NT2/D1 (cell line): ENCODE data around the gene RETSAT.
"Not testable (repeated sequence)": the region's sequence is repeated elsewhere in the genome, so short reads cannot be mapped to it uniquely, and the experiment has no call there.

Experiments used
- DNase-seq: peaks from one replicate; pipeline ENCODE4 v3.0.0-alpha.2; 2011; ENCODE audit warnings: low read depth, low spot score
- H3K27me3 ChIP-seq: 2 replicates; pipeline ENCODE4 v1.6.0; 2011; ENCODE audit warnings: mild to moderate bottlenecking; ENCODE audit not compliant: insufficient read length, insufficient read depth
- H3K36me3 ChIP-seq: 2 replicates; pipeline ENCODE4 v1.6.1; 2011; ENCODE audit warnings: mild to moderate bottlenecking, low read length, mixed read lengths; ENCODE audit not compliant: insufficient read depth, insufficient read length
- H3K4me1 ChIP-seq: 2 replicates; pipeline ENCODE4 v1.5.1; 2011; ENCODE audit not compliant: insufficient read depth, insufficient read length
- H3K4me3 ChIP-seq: 2 replicates; pipeline ENCODE4 v1.5.1; 2011; ENCODE audit warnings: low read depth; ENCODE audit not compliant: insufficient read length
- H3K9ac ChIP-seq: 2 replicates; pipeline ENCODE4 v1.6.0; 2011; ENCODE audit warnings: low read depth; ENCODE audit not compliant: insufficient read length
- H3K9me3 ChIP-seq: 2 replicates; pipeline ENCODE4 v1.5.1; 2011; ENCODE audit warnings: mild to moderate bottlenecking, low read length; ENCODE audit not compliant: insufficient read depth
- SUZ12 ChIP-seq: IDR thresholded peaks from 2 replicates; pipeline ENCODE4 v1.6.1; 2011; ENCODE audit not compliant: insufficient read length, insufficient read depth; ENCODE audit errors: extremely low read depth
- YY1 ChIP-seq: IDR thresholded peaks from 2 replicates; pipeline ENCODE4 v1.6.1; 2011; ENCODE audit not compliant: insufficient read length, insufficient read depth
- ZNF274 ChIP-seq: IDR thresholded peaks from 2 replicates; pipeline ENCODE4 v1.6.1; 2011; ENCODE audit warnings: mild to moderate bottlenecking, low read depth, low read length

Gene RETSAT

DNA sequence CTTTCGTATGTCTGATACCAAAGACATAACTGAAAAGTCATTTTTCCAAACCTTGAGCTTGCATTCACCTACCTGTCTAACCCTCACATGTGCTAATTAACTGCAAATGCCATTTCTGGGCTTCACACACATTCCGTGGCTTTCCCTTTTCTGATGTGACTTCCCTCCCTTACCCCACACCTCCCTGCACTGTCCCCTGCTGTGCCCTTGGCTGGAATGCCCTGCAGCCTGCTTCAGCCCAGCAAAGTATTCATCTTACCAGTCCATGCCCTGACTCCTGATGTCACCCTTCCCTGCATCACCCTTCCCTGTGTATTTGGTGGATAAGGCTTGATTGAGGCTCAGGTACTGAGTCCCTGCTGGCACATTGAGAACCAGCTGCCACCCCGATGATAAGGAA is 12.2 kb downstream of the RETSAT start:
- no peak for DNase-seq
- Histone ChIP-seq H3K36me3 (peaks cover 25% of the 10 kb centered on the region), H3K9me3 (no peaks in the 10 kb centered on the region), H3K9ac (no peak overlapping the region), H3K27me3 (no peaks in the 10 kb centered on the region), H3K4me3 (no peak overlapping the region), H3K4me1 (no peaks in the 10 kb centered on the region)
- TF ChIP-seq SUZ12 (no peak), YY1 (no peak), ZNF274 (no peak)

DNA sequence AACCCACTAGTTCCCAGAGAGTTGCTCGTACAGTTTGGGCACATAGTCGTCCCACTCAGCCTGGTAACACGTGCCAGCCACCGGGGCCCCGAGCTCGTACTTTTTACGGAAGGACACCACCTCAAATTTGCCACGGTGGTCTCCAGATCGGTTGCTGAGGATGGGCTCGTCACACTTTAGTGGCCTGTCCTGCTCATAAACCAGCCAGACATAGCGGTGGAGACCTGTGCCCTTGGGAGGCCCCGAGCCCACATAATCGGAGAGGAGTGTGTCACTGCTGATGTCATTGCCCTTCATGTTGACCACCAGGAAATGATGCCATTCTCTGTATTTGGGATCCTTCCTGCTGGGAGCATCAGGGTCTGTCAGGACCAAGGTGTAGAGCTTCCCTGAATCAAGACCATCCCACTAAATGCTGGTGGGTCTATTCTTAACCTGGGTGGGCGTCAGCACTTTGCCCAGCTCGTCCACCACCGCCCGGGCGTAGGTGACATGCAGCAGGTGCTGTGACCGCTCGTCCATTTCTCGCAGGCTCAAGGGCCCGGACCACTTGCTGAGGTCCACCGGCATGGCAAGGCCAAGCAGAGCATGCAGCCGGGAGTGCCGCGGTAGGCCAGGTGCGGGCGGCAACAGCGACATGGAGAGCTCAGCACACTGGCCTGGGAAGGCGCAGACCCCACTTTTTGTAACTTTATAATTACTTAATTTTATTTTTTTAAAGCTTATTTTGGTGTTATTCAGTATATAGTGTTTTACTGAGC is 12.9 kb downstream of the RETSAT start:
- H3K36me3 ChIP-seq, result peaks cover 19% of the 10 kb centered on the region
- no peaks in the 10 kb centered on the region for H3K4me1 ChIP-seq
- no peak overlapping the region for H3K9ac ChIP-seq
- DNase-seq, result no peak
- no peaks in the 10 kb centered on the region for H3K27me3 ChIP-seq
- no peaks in the 10 kb centered on the region for H3K9me3 ChIP-seq
- H3K4me3 ChIP-seq, result no peak overlapping the region
- TF ChIP-seq SUZ12, result no peak
- TF ChIP-seq ZNF274, result no peak
- TF ChIP-seq YY1, result no peak

GRCh38 chr2:85340034-85340892 is 14.1 kb downstream of the RETSAT start:
- Histone ChIP-seq H3K4me3 (no peak overlapping the region), H3K27me3 (no peaks in the 10 kb centered on the region), H3K9ac (no peak overlapping the region), H3K36me3 (peaks cover 7% of the 10 kb centered on the region), H3K9me3 (no peaks in the 10 kb centered on the region), H3K4me1 (no peaks in the 10 kb centered on the region)
- DNase-seq, result no peak
- TF ChIP-seq YY1 (no peak), ZNF274 (no peak), SUZ12 (no peak)

DNA sequence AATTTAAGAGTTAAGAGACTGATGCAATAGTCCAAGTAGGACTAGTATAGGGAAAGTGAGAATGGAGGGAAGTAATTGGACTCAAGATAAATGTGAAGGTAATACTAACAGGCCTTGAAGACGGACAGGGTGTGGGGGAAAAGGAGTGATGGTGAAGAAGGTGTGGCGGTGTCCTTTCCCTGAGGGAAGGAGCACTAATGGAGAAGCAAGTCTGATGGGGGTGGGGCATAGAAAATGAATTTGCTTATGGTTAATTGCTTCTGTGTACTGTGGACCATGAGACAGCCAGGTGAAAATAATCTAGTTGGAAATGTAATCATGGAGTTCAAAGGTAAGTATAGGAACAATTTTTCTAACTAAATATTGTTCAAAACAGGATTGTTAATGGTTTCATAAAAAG is 19.4 kb downstream of the RETSAT start:
- no peak overlapping the region for H3K4me3 ChIP-seq
- no peaks in the 10 kb centered on the region for H3K4me1 ChIP-seq
- no peak overlapping the region for H3K9ac ChIP-seq
- no peaks in the 10 kb centered on the region for H3K27me3 ChIP-seq
- H3K36me3 ChIP-seq, result no peaks in the 10 kb centered on the region
- H3K9me3 ChIP-seq, result no peaks in the 10 kb centered on the region; the same call in 1 of the 2 replicates
- TF ChIP-seq ZNF274, result no peak
- no peak for TF ChIP-seq SUZ12
- TF ChIP-seq YY1, result no peak
- DNase-seq, result no peak

DNA sequence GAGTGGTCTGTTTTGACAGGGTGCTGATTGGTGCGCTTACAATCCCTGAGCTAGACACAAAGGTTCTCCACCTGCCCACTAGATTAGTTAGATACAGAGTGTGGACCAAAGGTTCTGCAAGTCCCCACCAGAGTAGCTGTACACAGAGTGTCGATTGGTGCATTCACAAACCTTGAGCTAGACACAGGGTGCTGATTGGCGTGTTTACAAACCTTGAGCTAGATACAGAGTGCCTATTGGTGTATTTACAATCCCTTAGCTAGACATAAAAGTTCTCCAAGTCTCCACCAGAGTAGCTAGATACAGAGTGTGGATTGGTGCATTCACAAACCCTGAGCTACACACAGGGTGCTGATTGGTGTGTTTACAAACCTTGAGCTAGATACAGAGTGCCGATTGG is 20.5 kb downstream of the RETSAT start:
- not testable (repeated sequence) for H3K27me3 ChIP-seq, H3K9ac ChIP-seq, H3K9me3 ChIP-seq, DNase-seq, H3K4me1 ChIP-seq, H3K4me3 ChIP-seq, H3K36me3 ChIP-seq

GRCh38 chr2:85330839-85331636 is 23.3 kb downstream of the RETSAT start:
- no peak for DNase-seq
- TF ChIP-seq ZNF274 (no peak), SUZ12 (no peak), YY1 (no peak)
- H3K36me3 ChIP-seq, result peaks cover 12% of the 10 kb centered on the region
- no peaks in the 10 kb centered on the region; the same call in 1 of the 2 replicates for H3K9me3 ChIP-seq
- H3K27me3 ChIP-seq, result no peaks in the 10 kb centered on the region
- H3K4me1 ChIP-seq, result no peaks in the 10 kb centered on the region
- peak overlapping the region; percentile 18 for H3K9ac ChIP-seq
- H3K4me3 ChIP-seq, result no peak overlapping the region

GRCh38 chr2:85329701-85330100 is 24.6 kb downstream of the RETSAT start:
- H3K4me3 ChIP-seq, H3K27me3 ChIP-seq, H3K9me3 ChIP-seq, DNase-seq, H3K4me1 ChIP-seq, H3K9ac ChIP-seq: not testable (repeated sequence)
- H3K36me3 ChIP-seq, result peaks cover 20% of the 10 kb centered on the region
